Astrocyte (in vitro differentiated cells and primary cell): ENCODE results near the gene BACH2. TPM values are rescaled to one million over a fixed set of nuclear protein-coding genes. Genes with fewer than 3 reads are reported as not detected.
"Not testable (repeated sequence)": the region's sequence is repeated elsewhere in the genome, so short reads cannot be mapped to it uniquely, and the experiment has no call there.

Experiments
- DNase-seq: peaks from one replicate; pipeline ENCODE4 v3.0.0-alpha.2; 2010; ENCODE audit warnings: low read depth
- FAIRE-seq: peaks from 2 replicates; lab custom pipeline; 2011; peaks lifted over from hg19 to GRCh38; lab: Jason Lieb, UNC
- H2AFZ ChIP-seq: 2 replicates; pipeline ENCODE4 v1.6.0; 2012; ENCODE audit warnings: low read depth, low read length, inconsistent platforms
- H3K27ac ChIP-seq: 2 replicates; pipeline ENCODE4 v1.5.1; 2011; ENCODE audit warnings: low read depth, low read length, inconsistent platforms
- H3K27me3 ChIP-seq: 2 replicates; pipeline ENCODE4 v1.6.0; 2011; ENCODE audit warnings: low read length, inconsistent platforms; ENCODE audit not compliant: insufficient read depth
- H3K36me3 ChIP-seq: 2 replicates; pipeline ENCODE4 v1.5.1; 2011; ENCODE audit warnings: low read length, inconsistent platforms; ENCODE audit not compliant: insufficient read depth
- H3K4me1 ChIP-seq: 2 replicates; pipeline ENCODE4 v1.5.1; 2011; ENCODE audit warnings: low read length, inconsistent platforms; ENCODE audit not compliant: insufficient read depth
- H3K4me2 ChIP-seq: 2 replicates; pipeline ENCODE4 v1.6.0; 2012; ENCODE audit warnings: low read length, inconsistent platforms
- H3K4me3 ChIP-seq: 2 replicates; pipeline ENCODE4 v1.5.1; 2011; ENCODE audit warnings: low read depth, mild to moderate bottlenecking, low read length, inconsistent platforms; ENCODE audit not compliant: insufficient read depth
- H3K79me2 ChIP-seq: 2 replicates; pipeline ENCODE4 v1.6.0; 2012; ENCODE audit warnings: mild to moderate bottlenecking, low read length, inconsistent platforms; ENCODE audit not compliant: insufficient read depth
- H3K9ac ChIP-seq: 2 replicates; pipeline ENCODE4 v1.6.0; 2012; ENCODE audit warnings: mild to moderate bottlenecking, low read length, inconsistent platforms
- H3K9me3 ChIP-seq: 2 replicates; pipeline ENCODE4 v1.5.1; 2012; ENCODE audit warnings: low read depth, mild to moderate bottlenecking, low read length, inconsistent platforms; ENCODE audit not compliant: insufficient read depth
- H4K20me1 ChIP-seq: 2 replicates; pipeline ENCODE4 v1.6.0; 2012; ENCODE audit warnings: low read length, inconsistent platforms; ENCODE audit not compliant: insufficient read depth
- H3K27ac Mint-ChIP-seq: one replicate; pipeline ENCODE4 v1.8.0; 2021; ENCODE audit warnings: mild to moderate bottlenecking, mixed read lengths; ENCODE audit not compliant: unreplicated experiment
- H3K27me3 Mint-ChIP-seq: one replicate; pipeline ENCODE4 v1.8.0; 2021; ENCODE audit warnings: low read depth, mixed read lengths; ENCODE audit not compliant: unreplicated experiment
- H3K36me3 Mint-ChIP-seq: one replicate; pipeline ENCODE4 v1.8.0; 2021; ENCODE audit warnings: low read depth, mixed read lengths; ENCODE audit not compliant: unreplicated experiment
- H3K4me1 Mint-ChIP-seq: one replicate; pipeline ENCODE4 v1.8.0; 2021; ENCODE audit warnings: low read depth, mixed read lengths; ENCODE audit not compliant: unreplicated experiment
- H3K4me3 Mint-ChIP-seq: one replicate; pipeline ENCODE4 v1.8.0; 2021; ENCODE audit warnings: mild to moderate bottlenecking, moderate library complexity, mixed read lengths; ENCODE audit not compliant: unreplicated experiment
- H3K9me3 Mint-ChIP-seq: one replicate; pipeline ENCODE4 v1.8.0; 2021; ENCODE audit warnings: mild to moderate bottlenecking, mixed read lengths; ENCODE audit not compliant: unreplicated experiment
- EZH2 ChIP-seq: IDR thresholded peaks from 2 replicates; pipeline ENCODE4 v1.6.1; 2012; ENCODE audit warnings: mild to moderate bottlenecking, low read length, inconsistent platforms; ENCODE audit not compliant: insufficient read depth
- total RNA-seq: library from RNA; stranded (reverse); gene quantifications from 2 replicates; pipeline ENCODE4 v1.2.1, GENCODE V29; 2021
- TF ChIP-seq, protein P1 (sequence below): IDR thresholded peaks from 2 replicates; pipeline ENCODE4 v1.5.1; 2011; ENCODE audit warnings: low read depth, mild to moderate bottlenecking, inconsistent platforms, low read length, moderate library complexity; ENCODE audit not compliant: insufficient read depth

Gene BACH2
- total RNA-seq, 1 donor from 2014 or later, result 17.5 TPM

DNA sequence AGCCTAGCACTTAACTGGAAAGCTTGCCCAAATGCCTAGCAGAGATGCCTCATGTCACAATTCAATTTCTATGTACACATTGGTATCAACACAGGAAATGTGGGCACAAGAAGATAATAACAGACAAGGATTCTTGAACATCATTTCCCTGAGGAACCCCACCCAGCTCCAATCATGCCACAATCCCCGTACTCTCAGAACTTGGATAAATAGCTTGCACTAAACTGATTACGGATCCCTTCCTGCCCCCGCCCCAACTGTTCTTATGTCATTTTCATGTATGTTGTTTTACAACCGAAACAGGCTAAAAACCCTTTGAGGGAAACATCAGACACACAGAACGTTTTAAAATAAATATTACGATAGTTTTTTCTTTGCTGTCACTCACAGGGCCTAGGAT is 87.1 kb downstream of the BACH2 start:
- TF ChIP-seq, protein P1, sequence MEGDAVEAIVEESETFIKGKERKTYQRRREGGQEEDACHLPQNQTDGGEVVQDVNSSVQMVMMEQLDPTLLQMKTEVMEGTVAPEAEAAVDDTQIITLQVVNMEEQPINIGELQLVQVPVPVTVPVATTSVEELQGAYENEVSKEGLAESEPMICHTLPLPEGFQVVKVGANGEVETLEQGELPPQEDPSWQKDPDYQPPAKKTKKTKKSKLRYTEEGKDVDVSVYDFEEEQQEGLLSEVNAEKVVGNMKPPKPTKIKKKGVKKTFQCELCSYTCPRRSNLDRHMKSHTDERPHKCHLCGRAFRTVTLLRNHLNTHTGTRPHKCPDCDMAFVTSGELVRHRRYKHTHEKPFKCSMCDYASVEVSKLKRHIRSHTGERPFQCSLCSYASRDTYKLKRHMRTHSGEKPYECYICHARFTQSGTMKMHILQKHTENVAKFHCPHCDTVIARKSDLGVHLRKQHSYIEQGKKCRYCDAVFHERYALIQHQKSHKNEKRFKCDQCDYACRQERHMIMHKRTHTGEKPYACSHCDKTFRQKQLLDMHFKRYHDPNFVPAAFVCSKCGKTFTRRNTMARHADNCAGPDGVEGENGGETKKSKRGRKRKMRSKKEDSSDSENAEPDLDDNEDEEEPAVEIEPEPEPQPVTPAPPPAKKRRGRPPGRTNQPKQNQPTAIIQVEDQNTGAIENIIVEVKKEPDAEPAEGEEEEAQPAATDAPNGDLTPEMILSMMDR, result no peak
- TF ChIP-seq EZH2, result no peak
- Mint-ChIP-seq H3K27me3 (no peaks in the 10 kb centered on the region), H3K9me3 (no peaks in the 10 kb centered on the region), H3K36me3 (peaks cover 7% of the 10 kb centered on the region), H3K4me1 (no peaks in the 10 kb centered on the region), H3K4me3 (no peak overlapping the region), H3K27ac (no peak overlapping the region)
- Histone ChIP-seq H3K4me2 (no peak overlapping the region), H3K79me2 (no peaks in the 10 kb centered on the region), H3K4me3 (no peak overlapping the region), H3K9me3 (no peaks in the 10 kb centered on the region), H3K27ac (no peak overlapping the region), H3K36me3 (no peaks in the 10 kb centered on the region), H2AFZ (no peak overlapping the region), H3K4me1 (no peaks in the 10 kb centered on the region), H3K9ac (no peak overlapping the region), H3K27me3 (no peaks in the 10 kb centered on the region), H4K20me1 (no peaks in the 10 kb centered on the region)
- DNase-seq (no peak), FAIRE-seq (no peak)

DNA sequence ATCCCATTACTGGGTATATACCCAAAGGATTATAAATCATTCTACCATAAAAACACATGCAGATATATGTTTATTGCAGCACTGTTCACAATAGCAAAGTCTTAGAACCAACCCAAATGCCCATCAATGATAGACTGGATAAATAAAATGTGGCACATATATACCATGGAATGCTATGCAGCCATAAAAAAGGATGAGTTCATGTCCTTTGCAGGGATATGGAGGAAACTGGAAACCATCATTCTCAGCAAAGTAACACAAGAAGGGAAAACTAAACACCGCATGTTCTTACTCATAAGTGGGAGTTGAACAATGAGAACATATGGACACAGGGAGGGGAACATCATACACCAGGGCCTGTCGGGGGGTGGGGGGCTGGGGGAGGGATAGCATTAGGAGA is 88.0 kb downstream of the BACH2 start:
- not testable (repeated sequence) for H3K4me3 ChIP-seq, H3K4me1 ChIP-seq, H3K36me3 Mint-ChIP-seq, H2AFZ ChIP-seq, H3K9ac ChIP-seq, H3K4me3 Mint-ChIP-seq, H3K4me1 Mint-ChIP-seq, H4K20me1 ChIP-seq, DNase-seq, H3K27me3 ChIP-seq, H3K79me2 ChIP-seq, H3K9me3 Mint-ChIP-seq, FAIRE-seq, H3K9me3 ChIP-seq, H3K36me3 ChIP-seq, H3K4me2 ChIP-seq, H3K27ac Mint-ChIP-seq, H3K27me3 Mint-ChIP-seq, H3K27ac ChIP-seq

- Histone ChIP-seq H2AFZ (no peak overlapping the region), H3K79me2 (no peaks in the 10 kb centered on the region), H3K27me3 (no peaks in the 10 kb centered on the region), H3K9me3 (no peaks in the 10 kb centered on the region), H3K9ac (no peak overlapping the region), H3K27ac (no peak overlapping the region), H3K4me3 (no peak overlapping the region), H3K4me2 (no peak overlapping the region), H3K36me3 (no peaks in the 10 kb centered on the region), H3K4me1 (peaks cover 6% of the 10 kb centered on the region), H4K20me1 (no peaks in the 10 kb centered on the region)
- Mint-ChIP-seq H3K27ac (no peak overlapping the region), H3K27me3 (no peaks in the 10 kb centered on the region), H3K36me3 (peaks cover 10% of the 10 kb centered on the region), H3K9me3 (peaks cover under 1% of the 10 kb centered on the region), H3K4me3 (no peak overlapping the region), H3K4me1 (no peaks in the 10 kb centered on the region)
- FAIRE-seq (no peak), DNase-seq (peak; percentile 44)
- TF ChIP-seq EZH2, result no peak
- TF ChIP-seq, protein P1, result no peak
These were observed 92.2 kb downstream of the BACH2 start for GRCh38 chr6:90204327-90205056.
